ENCODE data around the gene EMB. TPM values are rescaled to one million over a fixed set of nuclear protein-coding genes. Genes with fewer than 3 reads are reported as not detected.

The EMB gene
- total and polyA plus RNA-seq, 4 donors = 0.90 to 16.1 (median 2.1) TPM

GRCh38 chr5:50447941-50448340 lies 6.9 kb upstream of the EMB start:
- WGBS = 86% methylated on average over 7 of the region's 7 CpGs
- Histone ChIP-seq H3K4me3 (ENCODE audit: low read depth in 1 of 3, low read length in 3 of 3) (no peak overlapping the region), H3K27ac (ENCODE audit: low read depth in 1 of 2, low read length in 2 of 2) (no peak overlapping the region), H3K4me1 (ENCODE audit: control insufficient read depth in 4 of 4, insufficient read depth in 4 of 4, low read length in 3 of 4) (no peaks in the 10 kb centered on the region), H3K27me3 (ENCODE audit: control insufficient read depth in 4 of 4, insufficient read depth in 4 of 4, low read length in 3 of 4) (peaks cover 0 to 2% (median 0%) of the 10 kb centered on the region in 4 donors), H3K9me3 (ENCODE audit: control insufficient read depth in 4 of 4, low read length in 3 of 4) (peaks cover 0 to 3% (median 0%) of the 10 kb centered on the region in 4 donors), H3K9ac (ENCODE audit: low read depth in 1 of 2, low read length in 2 of 2) (no peak overlapping the region), H3K36me3 (ENCODE audit: control insufficient read depth in 4 of 4, insufficient read depth in 3 of 4, low read depth in 1 of 4, low read length in 3 of 4) (no peaks in the 10 kb centered on the region)
- no peak for DNase-seq (ENCODE audit: low spot score)
- no peak for TF ChIP-seq NR2F2 (IDR thresholded peaks at IDR 0.05)
- TF ChIP-seq RAD21 (IDR thresholded peaks at IDR 0.05) = no peak
- no peak for TF ChIP-seq HNF4G (IDR thresholded peaks at IDR 0.05)
- no peak for TF ChIP-seq RXRA (IDR thresholded peaks at IDR 0.05)
- TF ChIP-seq YY1 (IDR thresholded peaks at IDR 0.05) = no peak
- no peak for TF ChIP-seq JUND (IDR thresholded peaks at IDR 0.05)
- no peak for TF ChIP-seq FOXA2 (IDR thresholded peaks at IDR 0.05)
- TF ChIP-seq MAX (IDR thresholded peaks at IDR 0.05) = no peak
- TF ChIP-seq, protein P1, sequence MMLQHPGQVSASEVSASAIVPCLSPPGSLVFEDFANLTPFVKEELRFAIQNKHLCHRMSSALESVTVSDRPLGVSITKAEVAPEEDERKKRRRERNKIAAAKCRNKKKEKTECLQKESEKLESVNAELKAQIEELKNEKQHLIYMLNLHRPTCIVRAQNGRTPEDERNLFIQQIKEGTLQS (IDR thresholded peaks at IDR 0.05) = no peak
- TF ChIP-seq FOXA1 (IDR thresholded peaks at IDR 0.05) = no peak
- TF ChIP-seq GABPA (IDR thresholded peaks at IDR 0.05 in 1 of 2, conservative IDR thresholded peaks at IDR 0.05 in 1 of 2) = no peak
- no peak for TF ChIP-seq HNF4A (conservative IDR thresholded peaks at IDR 0.05)
- no peak for TF ChIP-seq TAF1 (conservative IDR thresholded peaks at IDR 0.05)
- TF ChIP-seq, protein P2, sequence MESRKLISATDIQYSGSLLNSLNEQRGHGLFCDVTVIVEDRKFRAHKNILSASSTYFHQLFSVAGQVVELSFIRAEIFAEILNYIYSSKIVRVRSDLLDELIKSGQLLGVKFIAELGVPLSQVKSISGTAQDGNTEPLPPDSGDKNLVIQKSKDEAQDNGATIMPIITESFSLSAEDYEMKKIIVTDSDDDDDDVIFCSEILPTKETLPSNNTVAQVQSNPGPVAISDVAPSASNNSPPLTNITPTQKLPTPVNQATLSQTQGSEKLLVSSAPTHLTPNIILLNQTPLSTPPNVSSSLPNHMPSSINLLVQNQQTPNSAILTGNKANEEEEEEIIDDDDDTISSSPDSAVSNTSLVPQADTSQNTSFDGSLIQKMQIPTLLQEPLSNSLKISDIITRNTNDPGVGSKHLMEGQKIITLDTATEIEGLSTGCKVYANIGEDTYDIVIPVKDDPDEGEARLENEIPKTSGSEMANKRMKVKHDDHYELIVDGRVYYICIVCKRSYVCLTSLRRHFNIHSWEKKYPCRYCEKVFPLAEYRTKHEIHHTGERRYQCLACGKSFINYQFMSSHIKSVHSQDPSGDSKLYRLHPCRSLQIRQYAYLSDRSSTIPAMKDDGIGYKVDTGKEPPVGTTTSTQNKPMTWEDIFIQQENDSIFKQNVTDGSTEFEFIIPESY (IDR thresholded peaks at IDR 0.05) = no peak
- TF ChIP-seq EGR1 (IDR thresholded peaks at IDR 0.05; ENCODE audit: low read depth in 2 of 2) = no peak
- TF ChIP-seq, protein P3, sequence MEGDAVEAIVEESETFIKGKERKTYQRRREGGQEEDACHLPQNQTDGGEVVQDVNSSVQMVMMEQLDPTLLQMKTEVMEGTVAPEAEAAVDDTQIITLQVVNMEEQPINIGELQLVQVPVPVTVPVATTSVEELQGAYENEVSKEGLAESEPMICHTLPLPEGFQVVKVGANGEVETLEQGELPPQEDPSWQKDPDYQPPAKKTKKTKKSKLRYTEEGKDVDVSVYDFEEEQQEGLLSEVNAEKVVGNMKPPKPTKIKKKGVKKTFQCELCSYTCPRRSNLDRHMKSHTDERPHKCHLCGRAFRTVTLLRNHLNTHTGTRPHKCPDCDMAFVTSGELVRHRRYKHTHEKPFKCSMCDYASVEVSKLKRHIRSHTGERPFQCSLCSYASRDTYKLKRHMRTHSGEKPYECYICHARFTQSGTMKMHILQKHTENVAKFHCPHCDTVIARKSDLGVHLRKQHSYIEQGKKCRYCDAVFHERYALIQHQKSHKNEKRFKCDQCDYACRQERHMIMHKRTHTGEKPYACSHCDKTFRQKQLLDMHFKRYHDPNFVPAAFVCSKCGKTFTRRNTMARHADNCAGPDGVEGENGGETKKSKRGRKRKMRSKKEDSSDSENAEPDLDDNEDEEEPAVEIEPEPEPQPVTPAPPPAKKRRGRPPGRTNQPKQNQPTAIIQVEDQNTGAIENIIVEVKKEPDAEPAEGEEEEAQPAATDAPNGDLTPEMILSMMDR (IDR thresholded peaks at IDR 0.05; ENCODE audit: low read depth, low read length, missing input control) = no peak
- no peak for TF ChIP-seq REST (IDR thresholded peaks at IDR 0.05)
- TF ChIP-seq SP1 (IDR thresholded peaks at IDR 0.05) = no peak
